ENCODE results near the gene ZBED5.

The ZBED5 gene

DNA sequence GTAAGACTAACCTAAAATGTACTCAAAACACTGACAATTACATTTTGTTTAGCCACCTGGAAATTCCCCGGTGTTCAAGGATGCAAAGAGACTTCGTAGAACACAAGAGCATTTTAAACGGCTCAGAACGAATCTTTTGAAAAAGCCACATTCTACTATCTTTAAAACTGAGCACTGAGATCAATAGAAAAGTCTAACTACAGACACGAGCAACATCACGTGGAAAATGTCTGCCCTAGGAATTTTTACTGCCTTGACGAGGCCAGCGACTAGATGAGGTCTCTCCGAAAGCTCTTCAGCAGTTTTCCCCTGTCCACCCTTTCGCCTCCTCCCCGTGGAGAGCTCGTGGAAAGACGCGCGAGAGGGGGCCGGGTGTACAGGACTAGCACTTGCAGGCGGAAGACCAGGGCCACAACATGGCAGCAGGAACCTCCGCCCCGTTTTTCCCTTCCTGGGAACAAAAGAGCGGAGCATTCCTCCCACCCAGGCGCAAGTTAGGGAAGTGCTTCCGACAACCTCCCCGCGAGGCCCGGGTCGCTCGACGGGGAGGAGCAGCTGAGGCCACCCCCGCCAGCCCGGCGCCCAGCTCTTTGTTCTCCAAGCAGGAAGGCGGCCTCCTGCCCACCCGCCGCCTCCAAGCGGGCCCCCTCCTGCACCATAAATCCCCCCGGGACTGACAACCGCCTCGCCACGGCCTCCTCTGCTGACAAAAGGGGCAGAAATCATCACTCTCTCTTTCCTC is 50.2 kb downstream of the ZBED5 start:
- ChIA-PET CTCF (no interaction called here), POLR2A (interaction anchor here (0.6 to 4.1 kb wide), 15 partner anchors 9 to 213 kb away, joined by 3 to 63 read pairs (median 13); partner anchors contain the start of gene ZBED5)
- DNase-seq (ENCODE audit: extremely low spot score) = peak; percentile 23
- TF ChIP-seq ELF4 (IDR thresholded peaks at IDR 0.05) = no peak
- no peak for TF ChIP-seq FOXK2 (IDR thresholded peaks at IDR 0.05)
- TF ChIP-seq ZNF384 (IDR thresholded peaks at IDR 0.05) = no peak
- no peak for TF ChIP-seq NFRKB (IDR thresholded peaks at IDR 0.05)
- TF ChIP-seq CTBP1 (IDR thresholded peaks at IDR 0.05; ENCODE audit: borderline replicate concordance) = no peak
- no peak for TF ChIP-seq SUZ12 (IDR thresholded peaks at IDR 0.05)
- no peak for TF ChIP-seq SP1 (IDR thresholded peaks at IDR 0.05)
- TF ChIP-seq, protein P1, sequence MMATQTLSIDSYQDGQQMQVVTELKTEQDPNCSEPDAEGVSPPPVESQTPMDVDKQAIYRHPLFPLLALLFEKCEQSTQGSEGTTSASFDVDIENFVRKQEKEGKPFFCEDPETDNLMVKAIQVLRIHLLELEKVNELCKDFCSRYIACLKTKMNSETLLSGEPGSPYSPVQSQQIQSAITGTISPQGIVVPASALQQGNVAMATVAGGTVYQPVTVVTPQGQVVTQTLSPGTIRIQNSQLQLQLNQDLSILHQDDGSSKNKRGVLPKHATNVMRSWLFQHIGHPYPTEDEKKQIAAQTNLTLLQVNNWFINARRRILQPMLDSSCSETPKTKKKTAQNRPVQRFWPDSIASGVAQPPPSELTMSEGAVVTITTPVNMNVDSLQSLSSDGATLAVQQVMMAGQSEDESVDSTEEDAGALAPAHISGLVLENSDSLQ (IDR thresholded peaks at IDR 0.05) = 0 out of 2 replicates have a peak, but pooled peaks have one; percentile 17
- TF ChIP-seq HDGF (IDR thresholded peaks at IDR 0.05; ENCODE audit: borderline replicate concordance) = no peak
- TF ChIP-seq FOXM1 (IDR thresholded peaks at IDR 0.05; ENCODE audit: borderline replicate concordance) = no peak
- peak; percentile 31; the same call in 1 of the 2 replicates for TF ChIP-seq L3MBTL2 (conservative IDR thresholded peaks at IDR 0.05)

DNA sequence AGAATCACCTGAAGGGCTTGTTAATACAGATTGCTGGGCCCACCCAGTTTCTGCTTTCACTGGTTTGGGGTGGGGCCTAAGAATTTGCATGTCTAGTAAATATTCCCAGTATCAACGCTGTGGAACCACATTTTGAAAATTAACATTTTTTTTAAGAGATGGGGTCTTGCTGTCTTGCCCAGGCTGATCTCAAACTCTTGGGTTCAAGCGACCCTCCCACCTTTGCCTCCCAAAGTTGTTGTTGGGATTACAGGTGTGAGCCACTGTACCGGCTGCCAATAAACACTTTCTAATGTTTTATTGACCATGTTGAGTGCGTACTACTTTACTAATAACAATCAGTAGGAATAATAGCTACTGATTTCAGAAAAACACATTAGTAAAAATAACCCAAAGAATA is 51.6 kb downstream of the ZBED5 start:
- DNase-seq (ENCODE audit: extremely low spot score) = no peak
- ChIA-PET POLR2A (interaction anchor here (4.1 kb wide), 1 partner anchor 9 kb away, joined by 63 read pairs; no protein-coding TSS in a partner anchor), CTCF (no interaction called here)
- TF ChIP-seq FOXK2 (IDR thresholded peaks at IDR 0.05) (no peak), ELF4 (IDR thresholded peaks at IDR 0.05) (no peak), CTBP1 (IDR thresholded peaks at IDR 0.05; ENCODE audit: borderline replicate concordance) (no peak), FOXA1 (IDR thresholded peaks at IDR 0.05) (no peak), LEF1 (IDR thresholded peaks at IDR 0.05; ENCODE audit: borderline replicate concordance) (no peak), SP1 (IDR thresholded peaks at IDR 0.05) (no peak), ARNT (IDR thresholded peaks at IDR 0.05) (no peak), ZNF384 (IDR thresholded peaks at IDR 0.05) (no peak), BHLHE40 (IDR thresholded peaks at IDR 0.05; ENCODE audit: borderline replicate concordance) (no peak), SUZ12 (IDR thresholded peaks at IDR 0.05) (no peak), FOXM1 (IDR thresholded peaks at IDR 0.05; ENCODE audit: borderline replicate concordance) (no peak), TARDBP (IDR thresholded peaks at IDR 0.05) (no peak), L3MBTL2 (conservative IDR thresholded peaks at IDR 0.05) (no peak), HDGF (IDR thresholded peaks at IDR 0.05; ENCODE audit: borderline replicate concordance) (no peak), NFRKB (IDR thresholded peaks at IDR 0.05) (no peak)

DNA sequence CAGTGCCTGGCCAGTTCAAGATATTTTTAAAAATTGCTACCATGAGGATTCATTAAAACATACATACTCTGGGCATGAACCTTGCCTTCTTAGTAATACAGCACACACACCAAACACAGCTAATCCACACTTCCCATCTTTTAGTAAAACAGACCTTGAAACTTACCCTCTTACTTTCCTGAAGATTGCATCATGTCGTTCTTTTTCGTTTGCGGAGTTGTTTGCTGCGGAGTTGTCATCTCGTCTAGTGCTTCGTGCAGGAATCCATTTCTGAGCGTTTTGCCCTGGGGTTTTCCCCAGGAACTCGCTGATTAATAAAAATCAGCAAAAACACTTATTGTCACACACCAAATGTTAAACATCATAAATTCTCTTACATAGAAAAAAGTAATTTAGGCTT is 52.1 kb downstream of the ZBED5 start:
- DNase-seq (ENCODE audit: extremely low spot score) = no peak
- ChIA-PET CTCF (no interaction called here), POLR2A (no interaction called here)
- TF ChIP-seq ARNT (IDR thresholded peaks at IDR 0.05) = no peak
- no peak for TF ChIP-seq HDGF (IDR thresholded peaks at IDR 0.05; ENCODE audit: borderline replicate concordance)
- TF ChIP-seq SUZ12 (IDR thresholded peaks at IDR 0.05) = no peak
- no peak for TF ChIP-seq FOXK2 (IDR thresholded peaks at IDR 0.05)
- TF ChIP-seq TARDBP (IDR thresholded peaks at IDR 0.05) = no peak
- TF ChIP-seq SP1 (IDR thresholded peaks at IDR 0.05) = no peak
- no peak for TF ChIP-seq NFRKB (IDR thresholded peaks at IDR 0.05)
- no peak for TF ChIP-seq FOXA1 (IDR thresholded peaks at IDR 0.05)
- TF ChIP-seq ZNF384 (IDR thresholded peaks at IDR 0.05) = no peak
- no peak for TF ChIP-seq L3MBTL2 (conservative IDR thresholded peaks at IDR 0.05)
- TF ChIP-seq CTBP1 (IDR thresholded peaks at IDR 0.05; ENCODE audit: borderline replicate concordance) = no peak
- no peak for TF ChIP-seq FOXM1 (IDR thresholded peaks at IDR 0.05; ENCODE audit: borderline replicate concordance)

DNA sequence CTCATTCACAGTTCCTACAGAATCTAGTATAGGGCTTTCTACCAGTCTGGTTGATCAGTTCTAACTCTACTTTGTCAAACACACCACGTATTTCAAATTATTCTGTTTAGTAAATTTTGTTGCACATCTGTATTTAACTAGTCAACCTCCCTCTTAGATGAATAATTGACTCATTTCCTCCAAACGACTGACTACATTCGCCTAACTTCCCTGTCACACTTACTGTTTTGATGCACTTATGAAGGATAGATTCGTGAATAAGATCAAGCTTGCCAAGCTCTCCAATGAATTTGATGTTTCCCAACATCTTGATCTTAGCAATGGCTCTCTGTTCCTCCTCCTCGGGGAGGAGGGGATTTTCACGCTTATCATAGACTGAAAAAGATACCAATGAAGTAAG is 54.2 kb downstream of the ZBED5 start:
- TF ChIP-seq HDGF (IDR thresholded peaks at IDR 0.05; ENCODE audit: borderline replicate concordance) (no peak), SP1 (IDR thresholded peaks at IDR 0.05) (no peak), FOXK2 (IDR thresholded peaks at IDR 0.05) (no peak), FOXM1 (IDR thresholded peaks at IDR 0.05; ENCODE audit: borderline replicate concordance) (no peak), ELF4 (IDR thresholded peaks at IDR 0.05) (no peak)
- DNase-seq (ENCODE audit: extremely low spot score) = no peak
- ChIA-PET POLR2A (no interaction called here), CTCF (interaction anchor here (0.6 to 2.9 kb wide), 2 partner anchors 12 to 122 kb away, joined by 5 to 12 read pairs; no protein-coding TSS in a partner anchor)
